HG03575 (cell line): Measurements from ENCODE around the gene UBE4A.

Experiments
- ATAC-seq: cut with Tn5 transposase; IDR thresholded peaks from one replicate; pipeline ENCODE4 v1.9.1; 2021; ENCODE audit not compliant: unreplicated experiment, insufficient number of reproducible peaks, low FRiP score; ENCODE audit errors: extremely low read depth

Gene UBE4A, protein sequence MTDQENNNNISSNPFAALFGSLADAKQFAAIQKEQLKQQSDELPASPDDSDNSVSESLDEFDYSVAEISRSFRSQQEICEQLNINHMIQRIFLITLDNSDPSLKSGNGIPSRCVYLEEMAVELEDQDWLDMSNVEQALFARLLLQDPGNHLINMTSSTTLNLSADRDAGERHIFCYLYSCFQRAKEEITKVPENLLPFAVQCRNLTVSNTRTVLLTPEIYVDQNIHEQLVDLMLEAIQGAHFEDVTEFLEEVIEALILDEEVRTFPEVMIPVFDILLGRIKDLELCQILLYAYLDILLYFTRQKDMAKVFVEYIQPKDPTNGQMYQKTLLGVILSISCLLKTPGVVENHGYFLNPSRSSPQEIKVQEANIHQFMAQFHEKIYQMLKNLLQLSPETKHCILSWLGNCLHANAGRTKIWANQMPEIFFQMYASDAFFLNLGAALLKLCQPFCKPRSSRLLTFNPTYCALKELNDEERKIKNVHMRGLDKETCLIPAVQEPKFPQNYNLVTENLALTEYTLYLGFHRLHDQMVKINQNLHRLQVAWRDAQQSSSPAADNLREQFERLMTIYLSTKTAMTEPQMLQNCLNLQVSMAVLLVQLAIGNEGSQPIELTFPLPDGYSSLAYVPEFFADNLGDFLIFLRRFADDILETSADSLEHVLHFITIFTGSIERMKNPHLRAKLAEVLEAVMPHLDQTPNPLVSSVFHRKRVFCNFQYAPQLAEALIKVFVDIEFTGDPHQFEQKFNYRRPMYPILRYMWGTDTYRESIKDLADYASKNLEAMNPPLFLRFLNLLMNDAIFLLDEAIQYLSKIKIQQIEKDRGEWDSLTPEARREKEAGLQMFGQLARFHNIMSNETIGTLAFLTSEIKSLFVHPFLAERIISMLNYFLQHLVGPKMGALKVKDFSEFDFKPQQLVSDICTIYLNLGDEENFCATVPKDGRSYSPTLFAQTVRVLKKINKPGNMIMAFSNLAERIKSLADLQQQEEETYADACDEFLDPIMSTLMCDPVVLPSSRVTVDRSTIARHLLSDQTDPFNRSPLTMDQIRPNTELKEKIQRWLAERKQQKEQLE

DNA sequence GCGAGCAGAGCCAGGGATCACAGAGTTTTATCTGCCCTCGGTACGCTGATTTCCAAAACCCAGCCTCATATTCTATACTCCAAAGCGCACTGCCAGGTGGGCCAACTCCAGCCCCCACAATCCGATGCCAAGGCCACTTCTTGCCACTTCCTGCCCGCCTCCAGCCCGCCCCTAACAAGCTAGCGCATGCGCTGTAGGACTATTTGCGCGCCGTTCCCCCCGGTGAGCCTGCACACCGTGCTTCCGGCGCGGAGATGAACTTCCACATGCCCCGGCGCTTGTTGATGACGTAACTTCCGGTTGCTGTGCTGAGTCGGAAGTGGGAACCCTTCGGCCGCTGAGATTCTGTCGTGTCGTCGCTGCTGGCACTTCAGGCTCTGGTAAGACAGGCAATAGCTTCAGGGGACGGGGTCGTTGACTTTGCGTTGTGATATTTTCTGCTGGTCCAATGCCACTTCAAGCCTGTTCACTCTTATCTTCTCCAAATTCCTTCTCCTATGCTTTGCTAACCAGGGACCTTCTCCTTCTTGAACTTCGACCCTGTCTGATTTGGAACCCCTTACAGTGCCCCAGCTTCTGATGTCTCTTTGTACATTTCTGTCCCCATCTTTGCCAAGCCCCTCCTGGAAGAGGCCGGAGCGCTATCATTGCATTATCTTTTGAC is at the start of gene UBE4A:
Gene UBE4A, plus strand, starts transcription at position 306 of the 664 bp plus-strand sequence. CDS start 5,481 bp downstream, outside the sequence.
- ATAC-seq, result peak; percentile 47

DNA sequence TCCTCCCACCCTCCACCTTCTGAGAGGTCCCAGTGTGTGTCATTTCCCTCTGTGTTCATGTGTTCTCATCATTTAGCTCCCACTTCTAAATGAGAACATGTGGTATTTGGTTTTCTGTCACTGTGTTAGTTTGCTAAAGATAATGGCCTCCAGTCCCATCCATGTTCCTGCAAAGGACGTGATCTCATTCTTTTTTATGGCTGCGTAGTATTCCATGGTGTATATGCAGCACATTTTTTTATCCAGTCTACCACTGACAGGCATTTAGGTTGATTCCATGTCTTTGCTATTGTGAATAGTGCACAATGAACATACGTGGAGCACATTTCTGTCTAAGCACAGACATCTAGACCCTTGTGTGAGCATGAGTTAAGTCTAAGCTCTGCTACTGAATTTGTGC is 49.1 kb upstream of the UBE4A start:
- no peak for ATAC-seq

DNA sequence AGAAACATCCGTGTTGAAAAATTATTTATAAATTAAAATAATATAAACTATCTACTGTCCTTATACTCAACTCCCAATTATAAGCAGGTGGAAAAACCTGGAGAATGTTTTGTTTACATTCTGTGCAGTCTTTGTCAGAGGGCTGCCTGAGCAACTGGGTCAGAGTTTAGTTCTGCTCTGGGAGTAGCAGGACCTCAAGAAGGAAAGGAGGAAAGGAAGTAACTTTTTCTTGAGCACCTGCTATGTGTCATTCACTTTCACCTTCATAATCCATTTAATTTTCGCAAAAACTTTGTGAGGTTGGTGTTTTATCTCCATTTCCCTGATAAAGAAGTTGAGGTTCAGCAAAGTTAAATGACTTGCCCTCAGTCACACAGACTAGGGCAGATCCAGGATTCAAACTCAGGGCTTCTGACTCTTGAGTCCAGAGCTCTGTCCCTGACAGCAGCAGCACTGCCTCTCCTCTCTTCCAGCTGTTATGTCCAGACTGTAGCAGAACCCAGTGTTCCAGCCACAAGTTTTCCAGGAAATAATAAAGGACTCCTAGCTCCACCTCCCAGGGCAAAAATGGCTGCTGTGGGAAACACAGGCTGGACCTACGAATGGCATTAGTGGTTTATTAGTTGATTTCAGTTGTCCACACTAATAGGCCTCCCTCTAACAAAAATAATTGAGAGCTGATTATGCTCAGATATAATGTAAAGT is 48.5 kb upstream of the UBE4A start:
- ATAC-seq, result no peak

DNA sequence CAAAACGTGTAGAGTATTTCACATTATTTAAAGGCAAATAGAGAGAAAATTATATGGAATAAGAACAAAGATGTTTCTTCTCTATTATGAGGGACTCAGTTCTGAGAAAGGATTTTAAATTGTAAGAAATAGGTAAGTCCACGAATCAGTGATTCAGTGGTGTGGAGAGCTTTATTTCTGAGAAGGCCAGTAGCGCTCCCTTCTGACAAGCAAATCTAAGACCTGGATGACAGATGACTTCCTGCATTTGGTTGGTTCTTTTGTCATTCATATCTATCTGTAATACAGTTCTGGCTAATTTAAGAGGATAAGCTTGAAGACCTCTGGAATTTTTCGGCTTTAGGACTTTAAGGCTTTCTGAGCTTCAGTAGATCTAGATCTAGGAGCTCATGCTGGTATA is 47.9 kb upstream of the UBE4A start:
- no peak for ATAC-seq

DNA sequence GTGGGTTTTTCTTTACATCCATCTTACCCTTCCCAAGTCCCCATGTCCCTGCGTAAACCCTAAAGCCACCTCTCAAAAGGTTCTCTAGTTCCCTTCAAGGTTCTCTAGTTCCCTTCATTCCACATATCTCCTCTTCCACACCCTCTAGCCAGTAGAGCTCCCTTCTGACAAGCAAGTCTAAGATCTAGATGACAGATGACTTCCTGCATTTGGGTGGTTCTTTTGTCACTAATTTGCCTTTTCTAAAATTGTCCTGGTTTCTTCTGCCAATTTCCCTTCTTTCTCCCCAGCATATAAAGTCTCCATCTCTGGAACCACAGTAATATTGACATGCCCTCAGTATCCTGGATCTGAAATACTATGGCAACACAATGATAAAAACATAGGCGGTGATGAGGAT is 47.1 kb upstream of the UBE4A start:
- no peak for ATAC-seq

DNA sequence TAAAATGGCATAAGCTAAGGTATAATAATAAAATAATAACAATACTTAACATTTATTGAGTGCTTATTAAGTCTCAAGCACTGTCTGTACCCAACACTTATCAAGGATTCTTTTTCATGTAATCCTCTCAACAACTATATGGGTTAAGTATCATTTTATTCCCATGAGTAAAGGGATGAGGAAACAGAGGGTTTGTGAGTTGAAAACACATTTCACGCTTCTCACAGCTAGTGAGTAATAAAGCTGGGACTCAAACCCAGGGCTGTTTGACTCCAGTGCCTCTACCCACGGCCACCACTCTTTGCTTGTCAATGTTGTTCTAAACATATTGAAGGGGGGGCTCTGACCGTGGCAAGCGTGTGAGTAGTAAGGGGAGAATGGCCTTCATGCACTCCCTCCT is 46.2 kb upstream of the UBE4A start:
- no peak for ATAC-seq

DNA sequence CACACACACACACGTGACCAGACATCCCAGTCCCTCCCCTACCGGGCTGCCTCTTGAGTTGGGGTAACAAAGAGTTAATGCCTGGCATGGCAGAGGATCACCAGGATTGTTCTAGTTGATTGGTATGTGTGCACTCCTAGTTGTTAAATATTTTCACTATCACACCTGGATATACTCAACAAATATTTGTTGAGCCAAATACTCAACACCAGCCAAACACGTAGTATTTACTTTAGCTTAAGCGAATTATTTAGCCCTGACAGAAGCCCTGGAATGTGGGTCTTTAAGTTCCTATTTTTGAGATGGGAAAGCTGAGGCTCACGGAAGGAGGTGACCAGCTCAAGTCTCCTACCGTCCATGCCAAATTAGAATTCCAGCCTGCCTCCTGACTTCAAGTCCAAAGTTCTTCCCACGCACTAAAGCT is 44.4 kb upstream of the UBE4A start:
- no peak for ATAC-seq

DNA sequence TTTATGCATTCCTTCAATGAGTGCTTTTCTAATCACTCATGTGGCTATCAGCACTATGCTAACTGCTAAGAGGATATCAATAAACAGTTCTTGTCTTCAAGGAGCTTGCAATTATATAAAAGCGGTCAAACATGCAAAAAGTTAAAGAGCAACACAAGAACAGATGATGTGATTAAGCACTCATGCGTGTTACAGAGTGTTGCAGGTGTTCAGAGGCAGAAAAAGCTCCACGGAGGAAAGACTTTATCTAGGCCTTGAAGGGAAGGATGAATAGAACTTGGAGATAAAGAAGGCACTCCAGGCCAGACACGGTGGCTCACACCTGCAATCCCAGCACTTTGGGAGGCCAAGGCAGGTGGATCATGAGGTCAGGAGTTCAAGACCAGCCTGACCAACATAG is 41.3 kb upstream of the UBE4A start:
- ATAC-seq, result no peak

DNA sequence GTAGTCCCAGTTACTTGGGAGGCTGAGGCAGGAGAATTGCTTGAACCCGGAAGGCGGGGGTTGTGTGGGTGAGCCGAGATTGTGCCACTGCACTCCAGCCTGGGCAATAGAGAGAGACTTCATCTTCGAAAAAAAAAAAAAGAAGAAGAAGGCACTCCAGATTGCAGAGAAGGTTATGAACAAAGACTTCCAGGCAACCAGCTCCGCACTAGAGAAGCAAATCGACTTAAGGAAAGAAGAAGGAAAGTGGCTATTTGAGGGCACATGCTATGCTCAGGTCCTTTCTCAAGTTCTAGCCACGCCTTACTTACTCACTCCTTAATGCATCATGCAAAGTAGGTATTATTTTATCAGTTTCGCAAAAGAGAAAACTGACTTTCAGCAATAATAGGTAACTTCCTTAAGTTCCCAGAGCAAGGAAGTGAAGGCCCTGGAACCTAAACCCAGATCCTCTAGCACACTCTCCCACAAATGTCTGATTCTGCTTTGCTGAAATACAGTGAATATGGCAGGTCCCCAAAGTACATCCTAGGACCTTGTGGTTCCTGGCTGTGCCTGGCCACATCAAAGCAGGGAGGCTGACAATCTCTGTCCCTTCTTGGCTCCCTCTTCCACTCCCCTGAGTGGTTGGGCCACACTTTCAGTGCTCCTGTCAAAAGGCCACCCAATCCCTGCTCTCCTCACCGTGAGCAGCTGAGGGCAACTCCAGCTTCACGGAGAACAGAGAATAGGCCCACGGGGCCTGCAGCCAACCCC is 40.6 kb upstream of the UBE4A start:
- ATAC-seq, result no peak

DNA sequence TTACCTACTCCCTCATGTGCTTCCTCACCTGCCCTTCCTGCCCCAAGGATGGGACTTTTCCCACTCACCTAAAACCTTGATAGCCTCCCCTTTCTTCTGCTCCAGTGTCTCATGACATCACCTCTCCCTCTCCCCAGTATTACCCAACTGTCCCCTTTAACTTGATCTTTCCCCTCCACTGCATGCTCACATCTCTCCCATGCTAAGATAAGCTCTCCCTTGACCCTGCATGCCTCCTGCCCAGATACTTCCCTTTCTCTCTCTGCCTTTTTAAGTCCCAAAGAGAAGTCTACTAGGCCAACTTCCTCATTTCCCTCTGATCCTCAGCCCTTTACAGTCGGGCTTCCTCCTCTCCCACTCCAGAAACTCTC is 40.1 kb upstream of the UBE4A start:
- no peak for ATAC-seq

DNA sequence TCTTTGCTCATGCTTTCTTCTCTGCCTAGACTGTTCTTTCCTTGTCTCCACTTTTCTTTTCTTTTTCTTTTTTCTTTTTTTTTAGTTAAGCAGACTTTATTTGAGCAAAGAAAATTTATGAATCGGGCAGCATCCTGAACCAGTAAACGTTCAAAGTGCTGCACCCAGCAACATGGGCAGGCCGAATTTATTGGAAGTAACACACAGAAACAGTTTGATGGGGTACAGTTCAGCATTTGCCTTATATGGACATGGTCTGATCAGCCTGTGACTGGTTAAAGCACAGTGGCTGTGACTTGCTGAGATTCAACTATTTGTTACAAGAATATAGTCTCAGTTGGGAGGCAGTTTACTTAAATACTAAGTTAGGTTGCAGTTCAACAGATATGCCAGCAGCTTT is 38.9 kb upstream of the UBE4A start:
- no peak for ATAC-seq

DNA sequence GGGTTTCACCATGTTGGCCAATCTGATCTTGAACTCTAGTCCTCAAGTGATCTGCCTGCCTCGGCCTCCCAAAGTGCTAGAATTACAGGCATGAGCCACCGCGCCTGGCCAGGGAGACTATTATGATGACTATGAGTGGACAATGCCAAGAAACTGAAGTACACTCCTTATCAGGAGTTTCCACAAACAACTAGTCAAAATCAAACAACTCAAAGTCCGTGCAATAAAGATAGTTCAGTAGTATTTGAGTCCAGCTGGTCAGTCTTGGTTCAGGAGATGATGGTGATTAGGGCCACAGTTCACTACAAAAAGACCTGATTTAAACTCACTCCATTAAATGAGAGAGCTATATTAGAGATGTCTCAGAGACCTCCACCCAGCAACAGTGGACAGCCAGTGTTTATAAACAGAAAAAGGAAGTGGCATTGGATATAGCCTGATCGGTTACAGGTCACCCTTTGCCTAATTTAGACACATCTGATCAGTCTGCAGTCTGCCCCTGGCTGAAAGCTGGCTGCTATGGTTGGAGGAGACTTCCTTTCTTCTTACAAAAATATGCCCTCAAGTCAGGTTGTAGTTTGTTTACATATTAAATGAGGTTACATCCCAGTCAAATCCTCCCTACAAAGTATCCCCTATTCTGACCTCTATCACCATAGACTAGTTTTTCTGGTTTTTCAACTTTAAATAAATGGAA is 37.9 kb upstream of the UBE4A start:
- no peak for ATAC-seq

DNA sequence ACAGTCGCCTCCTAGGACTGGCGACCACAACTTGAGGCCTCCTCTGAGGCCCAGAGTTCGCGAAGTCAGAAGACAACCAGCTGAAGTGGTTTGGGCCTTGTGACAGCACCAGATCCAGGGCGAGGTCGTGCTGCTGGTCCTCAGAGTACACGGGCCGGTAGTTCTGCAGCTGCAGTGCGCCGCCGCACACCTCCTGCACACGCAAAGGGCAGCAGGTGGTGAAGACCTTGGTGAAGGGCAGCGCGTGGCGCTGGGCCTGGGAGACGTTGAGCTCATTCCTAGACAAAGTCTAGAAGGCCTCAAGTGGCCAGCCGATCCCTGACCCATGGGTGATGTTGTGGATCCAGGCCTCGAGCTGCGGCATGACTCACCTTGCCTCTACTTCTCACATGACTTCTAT is 36.7 kb upstream of the UBE4A start:
- no peak for ATAC-seq

DNA sequence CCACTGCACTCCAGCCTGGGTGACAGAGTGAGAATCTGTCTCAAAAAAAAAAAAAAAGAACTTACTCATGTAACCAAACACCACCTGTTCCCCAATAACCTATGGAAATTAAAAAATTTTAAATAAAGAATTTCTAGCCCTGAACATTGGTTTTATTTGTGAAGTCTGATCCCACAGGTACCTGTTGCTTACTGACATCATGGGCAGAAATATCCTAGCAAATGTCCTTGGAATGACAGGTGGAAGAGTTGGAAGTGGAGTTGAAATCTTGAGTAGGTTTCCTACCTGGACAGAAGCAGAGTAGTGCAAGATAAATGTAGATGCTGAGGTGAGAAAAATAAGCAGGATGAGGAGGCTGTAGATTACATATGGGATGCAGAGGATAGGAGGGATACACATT is 34.1 kb upstream of the UBE4A start:
- no peak for ATAC-seq

DNA sequence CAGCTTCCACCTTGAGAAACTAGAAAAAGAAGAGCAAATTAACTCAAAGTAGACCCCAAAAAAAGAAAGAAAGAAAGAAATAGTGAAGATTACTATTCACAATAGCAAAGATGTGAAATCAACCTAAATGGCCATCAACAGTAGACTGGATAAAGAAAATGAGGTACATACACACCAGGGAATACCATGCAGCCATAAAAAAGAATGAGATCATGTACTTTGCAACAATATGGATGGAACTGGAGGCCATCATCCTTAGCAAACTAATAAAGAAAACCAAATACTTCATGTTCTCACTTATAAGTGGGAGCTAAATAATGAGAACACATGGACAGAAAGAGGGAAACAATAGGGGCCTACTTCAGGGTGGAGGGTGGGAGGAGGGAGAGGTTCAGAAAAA is 30.7 kb upstream of the UBE4A start:
- no peak for ATAC-seq

DNA sequence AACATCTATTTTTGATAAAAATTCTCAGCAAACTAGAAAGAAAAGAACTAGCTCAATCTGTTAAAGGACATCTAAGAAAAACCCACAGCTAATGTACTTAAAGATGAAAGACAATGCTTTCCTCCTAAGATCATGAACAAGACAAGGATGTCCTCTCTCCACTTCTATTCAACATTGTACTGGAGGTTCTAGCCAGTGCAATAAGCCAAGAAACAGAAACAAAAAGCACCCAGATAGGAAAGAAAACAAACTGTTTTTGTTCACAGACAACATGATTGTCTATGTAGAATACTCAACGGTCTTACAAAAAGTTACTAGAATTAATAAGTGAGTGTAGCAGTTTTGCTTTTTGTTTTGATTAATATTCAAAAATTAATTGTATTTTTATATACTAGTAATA is 24.7 kb upstream of the UBE4A start:
- ATAC-seq, result no peak

DNA sequence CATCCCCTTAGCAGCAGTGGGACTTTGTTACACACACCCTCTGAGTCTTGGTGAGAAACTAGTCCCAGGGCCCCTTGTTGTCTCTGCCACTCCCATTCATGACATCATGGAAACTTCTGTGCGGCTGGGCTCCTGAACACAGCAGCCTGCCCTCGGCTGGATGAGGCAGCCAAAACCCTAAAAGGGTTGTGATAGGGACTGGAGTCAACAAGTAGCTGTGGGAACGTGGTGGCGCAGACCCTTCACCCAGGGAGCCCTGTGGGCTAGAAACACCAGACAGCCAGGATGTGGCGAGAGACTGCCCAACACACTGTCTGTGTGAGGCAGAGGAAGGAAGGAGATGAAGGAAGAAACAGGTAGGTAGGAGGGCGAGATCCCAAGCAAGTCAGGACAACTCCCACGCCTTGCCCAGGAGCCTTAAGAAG is 20.8 kb upstream of the UBE4A start:
- no peak for ATAC-seq
